Trophoblast cell (in vitro differentiated cells and primary cell): ENCODE data around the gene GADD45B.

Experiments used
- DNase-seq, 2 donors: peaks; one replicate each; pipeline ENCODE4 v3.0.0-alpha.2; 2016
- H2AFZ ChIP-seq: 2 replicates; pipeline ENCODE4 v1.6.1; 2013; ENCODE audit warnings: low read length, moderate library complexity, mild to moderate bottlenecking; ENCODE audit not compliant: insufficient read depth, poor library complexity
- H2AK5ac ChIP-seq: 2 replicates; pipeline ENCODE4 v1.6.1; 2013; ENCODE audit warnings: mild to moderate bottlenecking, low read length
- H2BK120ac ChIP-seq: 2 replicates; pipeline ENCODE4 v1.6.1; 2013; ENCODE audit warnings: low read length, mild to moderate bottlenecking, moderate library complexity; ENCODE audit not compliant: insufficient read depth, poor library complexity
- H2BK12ac ChIP-seq: 2 replicates; pipeline ENCODE4 v1.6.1; 2013; ENCODE audit warnings: mild to moderate bottlenecking, low read length, moderate library complexity
- H2BK5ac ChIP-seq: 2 replicates; pipeline ENCODE4 v1.6.1; 2013; ENCODE audit warnings: low read length, low read depth, moderate library complexity, mild to moderate bottlenecking; ENCODE audit not compliant: poor library complexity
- H3K14ac ChIP-seq: 2 replicates; pipeline ENCODE4 v1.6.1; 2013; ENCODE audit warnings: mild to moderate bottlenecking, low read length
- H3K18ac ChIP-seq: 2 replicates; pipeline ENCODE4 v1.6.1; 2013; ENCODE audit warnings: mild to moderate bottlenecking, low read length
- H3K23ac ChIP-seq: 2 replicates; pipeline ENCODE4 v1.6.1; 2013; ENCODE audit warnings: low read length
- H3K27ac ChIP-seq: 2 replicates; pipeline ENCODE4 v1.5.1; 2013; ENCODE audit warnings: low read depth, mild to moderate bottlenecking, inconsistent platforms, low read length, moderate library complexity
- H3K27me3 ChIP-seq: 2 replicates; pipeline ENCODE4 v1.6.1; 2013; ENCODE audit warnings: inconsistent platforms, mild to moderate bottlenecking, low read length, moderate library complexity; ENCODE audit not compliant: insufficient read depth
- H3K36me3 ChIP-seq, 2 experiments: 1 replicate in 1 of 2; 2 replicates in 1 of 2; pipeline ENCODE4 v1.6.1; 2013; ENCODE audit warnings: low read length in 2 of 2, mild to moderate bottlenecking in 2 of 2, moderate library complexity in 1 of 2; ENCODE audit not compliant: insufficient read depth in 2 of 2, control insufficient read depth in 1 of 2
- H3K4ac ChIP-seq: 2 replicates; pipeline ENCODE4 v1.6.1; 2013; ENCODE audit warnings: low read depth, mild to moderate bottlenecking, low read length, moderate library complexity
- H3K4me1 ChIP-seq, 2 experiments: 1 replicate in 1 of 2; 2 replicates in 1 of 2; pipeline ENCODE4 v1.6.1; 2013; ENCODE audit warnings: low read length in 2 of 2, mild to moderate bottlenecking in 2 of 2, moderate library complexity in 1 of 2; ENCODE audit not compliant: insufficient read depth in 2 of 2, control insufficient read depth in 1 of 2
- H3K4me2 ChIP-seq: 2 replicates; pipeline ENCODE4 v1.6.1; 2013; ENCODE audit warnings: inconsistent platforms, mild to moderate bottlenecking, low read length, moderate library complexity
- H3K4me3 ChIP-seq: 2 replicates; pipeline ENCODE4 v1.5.1; 2013; ENCODE audit warnings: mild to moderate bottlenecking, low read depth, low read length, inconsistent platforms
- H3K79me1 ChIP-seq: one replicate; pipeline ENCODE4 v1.6.1; 2013; ENCODE audit warnings: low read length
- H3K79me2 ChIP-seq: 2 replicates; pipeline ENCODE4 v1.6.1; 2013; ENCODE audit warnings: low read length, mild to moderate bottlenecking; ENCODE audit not compliant: control insufficient read depth, insufficient read depth, poor library complexity
- H3K9ac ChIP-seq: 2 replicates; pipeline ENCODE4 v1.6.1; 2013; ENCODE audit warnings: mild to moderate bottlenecking, low read length
- H3K9me3 ChIP-seq: 2 replicates; pipeline ENCODE4 v1.6.1; 2013; ENCODE audit warnings: low read depth, mild to moderate bottlenecking, control low read depth, inconsistent platforms, low read length; ENCODE audit not compliant: insufficient read depth
- H4K12ac ChIP-seq: 2 replicates; pipeline ENCODE4 v1.6.1; 2013; ENCODE audit warnings: low read depth, mild to moderate bottlenecking, low read length, moderate library complexity
- H4K8ac ChIP-seq: 2 replicates; pipeline ENCODE4 v1.6.1; 2013; ENCODE audit warnings: low read depth, mild to moderate bottlenecking, low read length, moderate library complexity
- H4K91ac ChIP-seq: one replicate; pipeline ENCODE4 v1.6.1; 2013; ENCODE audit warnings: low read depth, mild to moderate bottlenecking, low read length, moderate library complexity
- WGBS: extraction: QIAGEN DNeasy Blood & Tissue Kit; methylation state at CpG from one replicate; pipeline ENCODE4 v1.1.7; 2013; ENCODE audit warnings: missing lambda C conversion rate; ENCODE audit not compliant: insufficient read length, insufficient coverage; ENCODE audit errors: extremely low coverage; 5-methylcytosine and 5-hydroxymethylcytosine counted together

GADD45B gene

GRCh38 chr19:2446381-2446780 lies 29.5 kb upstream of the GADD45B start:
- H2BK5ac ChIP-seq: no peak overlapping the region
- H3K36me3 ChIP-seq: peaks cover 54 to 70% of the 10 kb centered on the region in 2 experiments
- H4K91ac ChIP-seq: no peak overlapping the region
- no peak overlapping the region for H3K27ac ChIP-seq
- no peaks in the 10 kb centered on the region for H3K79me1 ChIP-seq
- H3K27me3 ChIP-seq: no peaks in the 10 kb centered on the region
- no peak overlapping the region for H3K23ac ChIP-seq
- H2BK120ac ChIP-seq: no peak overlapping the region
- no peak overlapping the region for H2AK5ac ChIP-seq
- no peak overlapping the region for H3K4me3 ChIP-seq
- H3K4me2 ChIP-seq: no peak overlapping the region
- DNase-seq: no peak
- no peaks in the 10 kb centered on the region for H3K4me1 ChIP-seq
- no peak overlapping the region for H4K12ac ChIP-seq
- no peaks in the 10 kb centered on the region for H3K9me3 ChIP-seq
- H2AFZ ChIP-seq: no peak overlapping the region
- H3K18ac ChIP-seq: no peak overlapping the region
- H2BK12ac ChIP-seq: no peak overlapping the region
- peaks cover 15% of the 10 kb centered on the region for H3K79me2 ChIP-seq
- H3K14ac ChIP-seq: no peak overlapping the region
- no peak overlapping the region for H4K8ac ChIP-seq
- H3K4ac ChIP-seq: peak overlapping the region; percentile 61
- H3K9ac ChIP-seq: no peak overlapping the region
- WGBS: no CpG with 5 or more reads among the region's 19 CpGs

GRCh38 chr19:2449019-2449418 lies 26.9 kb upstream of the GADD45B start:
- WGBS: no CpG with 5 or more reads among the region's 11 CpGs
- Histone ChIP-seq H3K9ac (no peak overlapping the region), H3K18ac (no peak overlapping the region), H2AFZ (no peak overlapping the region), H3K4me2 (no peak overlapping the region), H4K12ac (no peak overlapping the region), H2BK12ac (no peak overlapping the region), H3K79me2 (peaks cover 32% of the 10 kb centered on the region), H3K4ac (peak overlapping the region; percentile 6), H3K14ac (no peak overlapping the region), H3K4me3 (no peak overlapping the region), H3K9me3 (no peaks in the 10 kb centered on the region), H3K36me3 (peaks cover 50 to 56% of the 10 kb centered on the region in 2 experiments), H2BK5ac (no peak overlapping the region), H3K23ac (no peak overlapping the region), H3K27me3 (no peaks in the 10 kb centered on the region), H3K27ac (no peak overlapping the region), H2AK5ac (no peak overlapping the region), H4K8ac (no peak overlapping the region), H4K91ac (no peak overlapping the region), H2BK120ac (no peak overlapping the region), H3K4me1 (peaks cover 3 to 7% of the 10 kb centered on the region in 2 experiments), H3K79me1 (no peaks in the 10 kb centered on the region)
- peak; percentile 95 to 97 for DNase-seq

GRCh38 chr19:2451138-2451537 lies 24.8 kb upstream of the GADD45B start:
- DNase-seq: no peak
- H3K27ac ChIP-seq: no peak overlapping the region
- WGBS: no CpG with 5 or more reads among the region's 7 CpGs

GRCh38 chr19:2451741-2452140 lies 24.2 kb upstream of the GADD45B start:
- no peak overlapping the region for H3K18ac ChIP-seq

More at GRCh38 chr19:2451138-2451537, 24.8 kb upstream of the GADD45B start:
- Histone ChIP-seq H3K79me2 (peaks cover 52% of the 10 kb centered on the region), H3K23ac (no peak overlapping the region), H3K18ac (no peak overlapping the region), H3K79me1 (peaks cover 7% of the 10 kb centered on the region), H4K8ac (no peak overlapping the region), H2AK5ac (no peak overlapping the region), H2BK5ac (no peak overlapping the region), H4K91ac (no peak overlapping the region), H3K4me3 (no peak overlapping the region), H3K27me3 (no peaks in the 10 kb centered on the region), H3K9me3 (no peaks in the 10 kb centered on the region), H3K14ac (no peak overlapping the region), H3K4me1 (peaks cover 12 to 18% of the 10 kb centered on the region in 2 experiments), H3K9ac (no peak overlapping the region), H3K36me3 (peaks cover 39 to 44% of the 10 kb centered on the region in 2 experiments), H3K4ac (peak overlapping the region; percentile 84), H2BK12ac (no peak overlapping the region), H2BK120ac (no peak overlapping the region), H3K4me2 (no peak overlapping the region), H2AFZ (no peak overlapping the region), H4K12ac (no peak overlapping the region)

More at GRCh38 chr19:2451741-2452140, 24.2 kb upstream of the GADD45B start:
- Histone ChIP-seq H4K12ac (no peak overlapping the region), H3K79me1 (peaks cover 12% of the 10 kb centered on the region), H3K4ac (peak overlapping the region; percentile 84), H3K9ac (no peak overlapping the region), H2AK5ac (no peak overlapping the region), H3K27ac (no peak overlapping the region), H3K9me3 (no peaks in the 10 kb centered on the region), H3K4me3 (no peak overlapping the region), H3K36me3 (peaks cover 39 to 42% of the 10 kb centered on the region in 2 experiments), H2AFZ (no peak overlapping the region), H3K4me1 (peaks cover 12 to 18% of the 10 kb centered on the region in 2 experiments), H3K4me2 (no peak overlapping the region), H4K91ac (no peak overlapping the region), H2BK12ac (no peak overlapping the region), H3K27me3 (no peaks in the 10 kb centered on the region), H3K14ac (no peak overlapping the region), H2BK5ac (no peak overlapping the region), H2BK120ac (no peak overlapping the region), H3K79me2 (peaks cover 57% of the 10 kb centered on the region), H4K8ac (no peak overlapping the region), H3K23ac (no peak overlapping the region)
- WGBS: no CpG with 5 or more reads among the region's 18 CpGs
- DNase-seq: no peak
